ENCODE data around the gene FAM98C. TPM values are rescaled to one million over a fixed set of nuclear protein-coding genes. Genes with fewer than 3 reads are reported as not detected.
"Not testable (repeated sequence)": the region's sequence is repeated elsewhere in the genome, so short reads cannot be mapped to it uniquely, and the experiment has no call there.

FAM98C gene
- total RNA-seq, 4 donors from 2014 or later, result 22.1 to 36.5 (median 23.9) TPM

DNA sequence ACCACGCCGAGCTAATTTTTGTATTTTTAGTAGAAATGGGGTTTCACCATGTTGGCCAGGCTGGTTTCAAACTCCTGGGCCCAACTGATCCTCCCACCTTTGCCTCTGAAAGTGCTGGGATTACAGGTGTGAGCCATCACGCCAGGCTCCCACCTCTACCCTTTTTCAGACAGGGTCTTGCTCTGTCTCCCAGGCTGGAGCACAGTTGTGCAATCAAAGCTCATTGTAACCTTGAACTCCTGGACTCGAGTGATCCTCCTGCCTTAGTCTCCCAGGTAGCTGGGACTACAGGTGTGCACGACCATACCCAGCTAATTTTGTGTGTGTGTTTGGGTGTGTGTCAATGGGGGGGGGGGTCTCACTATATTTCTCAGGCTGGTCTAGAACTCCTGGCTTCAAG lies 21.4 kb downstream of the FAM98C start:
- no peak for TF ChIP-seq POLR2A (IDR thresholded peaks at IDR 0.05)
- TF ChIP-seq, protein P1, sequence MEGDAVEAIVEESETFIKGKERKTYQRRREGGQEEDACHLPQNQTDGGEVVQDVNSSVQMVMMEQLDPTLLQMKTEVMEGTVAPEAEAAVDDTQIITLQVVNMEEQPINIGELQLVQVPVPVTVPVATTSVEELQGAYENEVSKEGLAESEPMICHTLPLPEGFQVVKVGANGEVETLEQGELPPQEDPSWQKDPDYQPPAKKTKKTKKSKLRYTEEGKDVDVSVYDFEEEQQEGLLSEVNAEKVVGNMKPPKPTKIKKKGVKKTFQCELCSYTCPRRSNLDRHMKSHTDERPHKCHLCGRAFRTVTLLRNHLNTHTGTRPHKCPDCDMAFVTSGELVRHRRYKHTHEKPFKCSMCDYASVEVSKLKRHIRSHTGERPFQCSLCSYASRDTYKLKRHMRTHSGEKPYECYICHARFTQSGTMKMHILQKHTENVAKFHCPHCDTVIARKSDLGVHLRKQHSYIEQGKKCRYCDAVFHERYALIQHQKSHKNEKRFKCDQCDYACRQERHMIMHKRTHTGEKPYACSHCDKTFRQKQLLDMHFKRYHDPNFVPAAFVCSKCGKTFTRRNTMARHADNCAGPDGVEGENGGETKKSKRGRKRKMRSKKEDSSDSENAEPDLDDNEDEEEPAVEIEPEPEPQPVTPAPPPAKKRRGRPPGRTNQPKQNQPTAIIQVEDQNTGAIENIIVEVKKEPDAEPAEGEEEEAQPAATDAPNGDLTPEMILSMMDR (IDR thresholded peaks at IDR 0.05), result no peak
- 81 to 88% methylated on average over 4 to 5 of the region's 5 CpGs for WGBS, 2 donors
- no peaks in the 10 kb centered on the region for H3K36me3 ChIP-seq
- H3K27ac ChIP-seq, result no peak overlapping the region
- intact Hi-C loops (cut with DNase I), result no loop called here
- H3K4me3 ChIP-seq (replicated peaks in 1 of 3), result no peak overlapping the region
- H3K4me1 ChIP-seq, result no peaks in the 10 kb centered on the region
- DNase-seq, result no peak
- H3K27me3 ChIP-seq, result no peaks in the 10 kb centered on the region
- H3K9me3 ChIP-seq, result no peaks in the 10 kb centered on the region

DNA sequence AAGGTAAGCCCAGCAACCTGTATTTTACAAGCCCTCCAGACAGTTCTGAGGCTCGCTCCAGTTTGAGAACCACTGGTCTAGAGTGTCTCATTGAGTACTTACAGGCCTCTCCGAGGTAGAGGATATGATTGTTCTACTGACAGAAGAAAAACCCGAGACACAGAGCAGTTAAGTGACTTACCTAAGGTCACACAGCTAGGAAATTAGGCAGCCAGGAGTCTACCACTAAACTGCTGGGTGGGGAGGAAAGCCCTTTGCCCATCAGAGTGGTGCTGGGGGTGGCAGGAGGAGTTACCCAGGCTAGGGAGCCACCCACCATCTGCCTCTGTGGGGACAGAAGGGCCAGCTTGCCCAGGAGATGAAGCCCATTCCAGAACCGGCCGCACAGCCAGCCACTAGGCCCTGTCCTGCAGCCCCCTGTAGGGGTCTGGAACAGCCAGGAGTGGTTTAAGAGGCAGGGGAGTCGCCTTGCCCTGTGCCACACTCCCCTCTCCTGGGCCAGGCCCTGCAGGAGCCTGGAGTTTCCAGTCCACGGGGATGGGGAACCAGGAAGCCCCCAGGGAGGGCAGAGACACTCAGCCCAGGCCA lies 22.4 kb downstream of the FAM98C start:
- H3K9me3 ChIP-seq, result no peaks in the 10 kb centered on the region
- no peak overlapping the region for H3K4me3 ChIP-seq (replicated peaks in 1 of 3)
- intact Hi-C loops (cut with DNase I), result no loop called here
- H3K4me1 ChIP-seq, result no peaks in the 10 kb centered on the region
- no peak overlapping the region for H3K27ac ChIP-seq
- 62 to 66% methylated on average over 4 to 7 of the region's 7 CpGs for WGBS, 2 donors
- H3K27me3 ChIP-seq, result no peaks in the 10 kb centered on the region
- DNase-seq, result no peak
- TF ChIP-seq, protein P1 (IDR thresholded peaks at IDR 0.05), result no peak
- no peak for TF ChIP-seq POLR2A (IDR thresholded peaks at IDR 0.05)
- no peaks in the 10 kb centered on the region for H3K36me3 ChIP-seq

DNA sequence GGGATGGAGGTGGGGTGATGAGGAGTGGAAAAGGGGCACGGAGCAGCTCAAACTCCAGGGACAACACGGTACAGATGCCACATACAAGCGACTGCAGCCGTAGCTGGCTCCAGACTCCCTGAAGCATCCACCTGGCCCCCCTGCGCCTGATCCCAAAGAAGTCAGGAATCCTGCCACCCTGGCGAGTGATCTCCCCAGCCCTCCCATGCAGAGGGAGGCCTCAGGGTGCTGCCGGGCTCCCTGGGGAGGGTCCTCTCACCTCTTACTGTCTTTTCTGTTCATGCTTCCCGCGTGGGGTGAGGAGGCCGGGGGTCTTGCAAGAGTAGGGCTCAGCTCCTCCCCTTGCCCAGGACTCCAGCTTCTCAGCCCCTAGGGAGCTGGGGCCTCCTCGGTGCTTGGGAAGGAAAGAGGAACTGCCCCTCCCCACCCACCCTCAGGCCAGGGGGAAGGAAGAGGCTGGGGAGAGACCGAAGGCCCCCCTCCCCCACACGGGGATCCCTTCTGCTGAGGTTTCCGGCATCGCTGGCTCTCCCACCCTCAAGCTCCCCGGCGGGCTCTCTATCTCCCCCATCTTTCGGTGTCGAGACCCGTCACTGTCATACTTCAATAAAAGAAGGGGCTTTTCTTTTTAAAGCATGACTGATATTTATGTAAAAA lies 23.0 kb downstream of the FAM98C start, which contains the start of gene RASGRP4:
Gene RASGRP4 (minus strand): TSS at position 410 of the 657 bp plus-strand sequence. CDS start 128 bp downstream, at position 282.
- Histone ChIP-seq H3K27ac (no peak within 1 kb of the TSS), H3K4me3 (replicated peaks in 1 of 3) (no peak within 1 kb of the TSS), H3K27me3 (no peaks in the 10 kb centered on the region), H3K9me3 (no peaks in the 10 kb centered on the region), H3K4me1 (no peaks in the 10 kb centered on the region), H3K36me3 (no peaks in the 10 kb centered on the region)
- no peak for DNase-seq
- 18 to 25% methylated on average over 8 to 13 of the region's 20 CpGs for WGBS, 2 donors
- intact Hi-C loops (cut with DNase I), result no loop called here
- TF ChIP-seq, protein P1 (IDR thresholded peaks at IDR 0.05), result no peak
- TF ChIP-seq POLR2A (IDR thresholded peaks at IDR 0.05), result no peak

DNA sequence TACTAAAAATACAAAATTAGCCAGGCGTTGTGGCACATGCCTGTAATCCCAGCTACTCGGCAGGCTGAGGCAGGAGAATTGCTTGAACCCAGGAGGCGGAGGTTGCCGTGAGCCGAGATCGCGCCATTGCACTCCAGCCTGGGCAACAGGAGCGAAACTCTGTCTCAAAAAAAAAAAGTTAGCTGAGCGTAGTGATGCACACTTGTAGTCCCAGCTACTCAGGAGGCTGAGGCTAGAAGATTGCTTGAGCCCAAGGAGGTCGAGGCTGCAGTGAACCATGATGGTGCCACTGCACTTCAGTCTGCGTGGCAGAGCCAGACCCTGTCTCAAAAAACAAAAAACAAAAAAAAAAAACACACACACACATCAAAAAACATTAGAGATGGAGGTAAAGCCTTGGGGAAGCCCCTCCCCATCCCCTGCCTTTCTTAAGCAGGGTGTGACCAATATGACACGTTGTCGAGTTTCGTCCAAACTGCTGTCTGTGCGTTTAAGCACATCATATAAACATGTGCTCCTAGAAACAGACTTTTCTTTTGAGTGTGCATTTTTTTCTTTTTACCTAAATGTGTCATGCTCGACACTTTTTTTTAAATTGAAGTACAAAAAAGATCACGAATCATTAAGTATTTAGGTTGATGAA lies 24.3 kb downstream of the FAM98C start:
- H3K27me3 ChIP-seq; H3K36me3 ChIP-seq; H3K27ac ChIP-seq; H3K4me3 ChIP-seq (replicated peaks in 1 of 3); intact Hi-C loops (cut with DNase I); H3K9me3 ChIP-seq; H3K4me1 ChIP-seq; DNase-seq: not testable (repeated sequence)
- WGBS, 2 donors, result 65 to 70% methylated on average over 16 to 17 of the region's 17 CpGs

DNA sequence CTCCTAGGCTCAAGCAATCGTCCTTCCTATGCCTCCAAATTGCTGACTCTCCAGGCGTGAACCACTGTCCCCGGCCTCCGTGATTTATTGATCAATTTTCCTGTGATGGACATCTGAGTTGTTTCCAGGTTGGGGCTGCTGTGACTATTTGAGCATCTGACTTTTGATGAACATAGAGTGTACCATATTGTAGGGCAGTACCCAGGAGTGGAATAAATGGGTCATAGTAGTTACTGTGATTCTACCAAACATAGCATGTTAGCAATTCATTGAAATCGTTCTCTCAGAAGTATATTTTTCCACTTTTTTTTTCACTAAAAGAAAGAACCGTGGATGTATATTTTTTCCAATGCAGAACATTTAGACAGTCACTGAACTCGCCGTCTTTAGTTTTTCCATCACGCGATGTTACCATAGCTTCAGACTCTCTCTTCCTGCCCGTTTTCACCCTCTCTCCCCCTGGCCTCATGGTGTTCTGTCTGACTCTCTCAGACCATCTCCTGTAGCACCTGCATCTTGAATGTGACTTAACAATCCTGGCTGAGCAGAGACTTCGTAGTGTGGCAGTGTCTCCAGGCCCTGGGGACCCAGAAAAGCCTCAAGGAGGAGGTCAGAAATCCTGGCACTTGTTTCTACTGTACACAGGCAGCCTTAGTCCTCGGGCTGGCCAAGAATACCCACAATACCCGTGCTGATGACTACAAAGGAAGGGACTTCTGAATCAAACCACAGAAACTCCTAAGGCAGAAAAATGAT lies 26.3 kb downstream of the FAM98C start:
- no peaks in the 10 kb centered on the region for H3K9me3 ChIP-seq
- no peaks in the 10 kb centered on the region for H3K27me3 ChIP-seq
- H3K27ac ChIP-seq, result no peak overlapping the region
- H3K4me1 ChIP-seq, result no peaks in the 10 kb centered on the region
- no peak for TF ChIP-seq POLR2A (IDR thresholded peaks at IDR 0.05)
- TF ChIP-seq, protein P1 (IDR thresholded peaks at IDR 0.05), result no peak
- intact Hi-C loops (cut with DNase I), result no loop called here
- 58 to 66% methylated on average over 14 of the region's 14 CpGs for WGBS, 2 donors
- no peak overlapping the region for H3K4me3 ChIP-seq (replicated peaks in 1 of 3)
- H3K36me3 ChIP-seq, result no peaks in the 10 kb centered on the region
- DNase-seq, result no peak

All from thyroid gland (tissue), 4 donors.